Measurements from ENCODE around the gene INPP5A. TPM values are rescaled to one million over a fixed set of nuclear protein-coding genes. Genes with fewer than 3 reads are reported as not detected.

Gene INPP5A
- total RNA-seq, 1 experiment from 2014 or later, result 22.6 TPM

GRCh38 chr10:132649651-132650360 lies 112.2 kb downstream of the INPP5A start:
- no peak overlapping the region for H3K9ac ChIP-seq (ENCODE audit: low read length)
- no peak for TF ChIP-seq EZH2 (IDR thresholded peaks at IDR 0.05; ENCODE audit: low read length, unreplicated experiment)
- TF ChIP-seq, protein P1, sequence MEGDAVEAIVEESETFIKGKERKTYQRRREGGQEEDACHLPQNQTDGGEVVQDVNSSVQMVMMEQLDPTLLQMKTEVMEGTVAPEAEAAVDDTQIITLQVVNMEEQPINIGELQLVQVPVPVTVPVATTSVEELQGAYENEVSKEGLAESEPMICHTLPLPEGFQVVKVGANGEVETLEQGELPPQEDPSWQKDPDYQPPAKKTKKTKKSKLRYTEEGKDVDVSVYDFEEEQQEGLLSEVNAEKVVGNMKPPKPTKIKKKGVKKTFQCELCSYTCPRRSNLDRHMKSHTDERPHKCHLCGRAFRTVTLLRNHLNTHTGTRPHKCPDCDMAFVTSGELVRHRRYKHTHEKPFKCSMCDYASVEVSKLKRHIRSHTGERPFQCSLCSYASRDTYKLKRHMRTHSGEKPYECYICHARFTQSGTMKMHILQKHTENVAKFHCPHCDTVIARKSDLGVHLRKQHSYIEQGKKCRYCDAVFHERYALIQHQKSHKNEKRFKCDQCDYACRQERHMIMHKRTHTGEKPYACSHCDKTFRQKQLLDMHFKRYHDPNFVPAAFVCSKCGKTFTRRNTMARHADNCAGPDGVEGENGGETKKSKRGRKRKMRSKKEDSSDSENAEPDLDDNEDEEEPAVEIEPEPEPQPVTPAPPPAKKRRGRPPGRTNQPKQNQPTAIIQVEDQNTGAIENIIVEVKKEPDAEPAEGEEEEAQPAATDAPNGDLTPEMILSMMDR (conservative IDR thresholded peaks at IDR 0.05; ENCODE audit: low read depth, low read length), result no peak
- no peak for TF ChIP-seq EZH2phosphoT487 (IDR thresholded peaks at IDR 0.05; ENCODE audit: borderline replicate concordance, low read length)
- CTCF ChIA-PET, result no interaction called here

GRCh38 chr10:132650611-132651250 lies 113.1 kb downstream of the INPP5A start:
- ChIA-PET POLR2A (ENCODE audit: unreplicated experiment) (no interaction called here), CTCF (no interaction called here)
- H3K4me2 ChIP-seq (ENCODE audit: low read length), result no peak overlapping the region
- H3F3A ChIP-seq (ENCODE audit: low read length, unreplicated experiment), result no peaks in the 10 kb centered on the region
- H4K20me1 ChIP-seq (ENCODE audit: low read length), result no peaks in the 10 kb centered on the region
- no peak overlapping the region for H3K27ac ChIP-seq (ENCODE audit: low read length)
- no peaks in the 10 kb centered on the region for H3K36me3 ChIP-seq (ENCODE audit: low read depth, low read length)
- H3K79me2 ChIP-seq (ENCODE audit: low read length), result no peaks in the 10 kb centered on the region
- no TSS peak for BruUV-seq (replicated peaks)
- DNase-seq, result no peak
- no peaks in the 10 kb centered on the region for H3K27me3 ChIP-seq (ENCODE audit: low read length)
- TF ChIP-seq EZH2phosphoT487 (IDR thresholded peaks at IDR 0.05; ENCODE audit: borderline replicate concordance, low read length) (no peak), EZH2 (IDR thresholded peaks at IDR 0.05; ENCODE audit: low read length, unreplicated experiment) (no peak)
- TF ChIP-seq, protein P1 (conservative IDR thresholded peaks at IDR 0.05; ENCODE audit: low read depth, low read length), result no peak
- no peak overlapping the region for H3K4me3 ChIP-seq (ENCODE audit: low read length)
- no peaks in the 10 kb centered on the region for H3K9me2 ChIP-seq (replicated peaks; ENCODE audit: low read length)
- no peak overlapping the region for H2AFZ ChIP-seq (ENCODE audit: low read length)
- H3K9ac ChIP-seq (ENCODE audit: low read length), result no peak overlapping the region
- ATAC-seq, result no peak
- no peaks in the 10 kb centered on the region for H3K9me3 ChIP-seq (ENCODE audit: low read length)
- intact Hi-C loops (cut with micrococcal nuclease), result loop anchor here (5.0 kb wide), 2 partner anchors 37 to 187 kb away; no protein-coding TSS in a partner anchor
- no peaks in the 10 kb centered on the region for H3K4me1 ChIP-seq (ENCODE audit: insufficient read depth, low read length)

More at GRCh38 chr10:132649651-132650360, 112.2 kb downstream of the INPP5A start:
- intact Hi-C loops (cut with micrococcal nuclease), result loop anchor here (5.0 kb wide), 2 partner anchors 37 to 187 kb away; no protein-coding TSS in a partner anchor
- POLR2A ChIA-PET (ENCODE audit: unreplicated experiment), result no interaction called here
- Histone ChIP-seq H3K79me2 (ENCODE audit: low read length) (no peaks in the 10 kb centered on the region), H3K4me2 (ENCODE audit: low read length) (no peak overlapping the region), H3K9me3 (ENCODE audit: low read length) (no peaks in the 10 kb centered on the region), H2AFZ (ENCODE audit: low read length) (no peak overlapping the region), H3K4me3 (ENCODE audit: low read length) (no peak overlapping the region), H3K27me3 (ENCODE audit: low read length) (no peaks in the 10 kb centered on the region), H4K20me1 (ENCODE audit: low read length) (no peaks in the 10 kb centered on the region), H3K27ac (ENCODE audit: low read length) (no peak overlapping the region), H3K4me1 (ENCODE audit: insufficient read depth, low read length) (no peaks in the 10 kb centered on the region), H3K9me2 (replicated peaks; ENCODE audit: low read length) (no peaks in the 10 kb centered on the region), H3K36me3 (ENCODE audit: low read depth, low read length) (no peaks in the 10 kb centered on the region), H3F3A (ENCODE audit: low read length, unreplicated experiment) (no peaks in the 10 kb centered on the region)
- no peak for ATAC-seq
- no peak for DNase-seq
- no TSS peak for BruUV-seq (replicated peaks)

All from PC-3 (cell line).